KMS-11 (cell line): Measurements from ENCODE around the gene ICE1.
"Not testable (repeated sequence)": the region's sequence is repeated elsewhere in the genome, so short reads cannot be mapped to it uniquely, and the experiment has no call there.

Source experiments
- H2AFZ ChIP-seq: fragments of 200-600 bp; sonication (generic); 2 replicates; pipeline ENCODE4 v1.6.1; 2016; ENCODE audit warnings: antibody characterized with exemption, mixed run types, low read depth
- H3K27ac ChIP-seq: fragments of 200-600 bp; sonication (generic); 2 replicates; pipeline ENCODE4 v1.6.1; 2016; ENCODE audit warnings: mild to moderate bottlenecking, mixed run types
- H3K27me3 ChIP-seq: fragments of 200-600 bp; sonication (generic); 2 replicates; pipeline ENCODE4 v1.6.1; 2017; ENCODE audit warnings: mild to moderate bottlenecking, low read depth, mixed run types, moderate library complexity; ENCODE audit not compliant: insufficient read depth
- H3K36me3 ChIP-seq: fragments of 200-600 bp; sonication (generic); 2 replicates; pipeline ENCODE4 v1.6.1; 2017; ENCODE audit warnings: mild to moderate bottlenecking, mixed run types; ENCODE audit not compliant: insufficient read depth
- H3K4me1 ChIP-seq: fragments of 200-600 bp; sonication (generic); 2 replicates; pipeline ENCODE4 v1.6.1; 2016; ENCODE audit warnings: mild to moderate bottlenecking, low read depth, mixed run types; ENCODE audit not compliant: poor library complexity, severe bottlenecking
- H3K4me2 ChIP-seq: fragments of 200-600 bp; sonication (generic); 2 replicates; pipeline ENCODE4 v1.7.0; 2016; ENCODE audit warnings: mild to moderate bottlenecking, mixed run types
- H3K4me3 ChIP-seq: fragments of 200-600 bp; sonication (generic); IDR thresholded peaks from 2 replicates; pipeline ENCODE4 v1.6.1; 2017; ENCODE audit warnings: low read depth, low read length, mixed read lengths; ENCODE audit not compliant: insufficient read depth
- H3K79me2 ChIP-seq: fragments of 200-600 bp; sonication (generic); 2 replicates; pipeline ENCODE4 v1.6.1; 2016; ENCODE audit warnings: low read depth, mixed run types; ENCODE audit not compliant: insufficient read depth
- H3K9ac ChIP-seq: fragments of 200-600 bp; sonication (generic); 2 replicates; pipeline ENCODE4 v1.6.1; 2016; ENCODE audit warnings: mild to moderate bottlenecking, mixed run types
- H4K20me1 ChIP-seq: fragments of 200-600 bp; sonication (generic); 2 replicates; pipeline ENCODE4 v1.6.1; 2016; ENCODE audit warnings: mild to moderate bottlenecking, mixed run types; ENCODE audit not compliant: insufficient read depth
- TF ChIP-seq, protein P1 (sequence below): fragments of 200-600 bp; sonication (generic); conservative IDR thresholded peaks from 2 replicates; pipeline ENCODE4 v1.6.1; 2017; ENCODE audit warnings: low read depth, mild to moderate bottlenecking, antibody characterized with exemption, low read length, moderate library complexity, mixed read lengths

ICE1 gene

GRCh38 chr5:5474961-5475360, 52.5 kb downstream of the ICE1 start:
- Histone ChIP-seq H4K20me1 (no peaks in the 10 kb centered on the region), H3K27ac (no peak overlapping the region), H2AFZ (no peak overlapping the region), H3K4me1 (peaks cover 7% of the 10 kb centered on the region), H3K27me3 (no peaks in the 10 kb centered on the region), H3K4me2 (no peak overlapping the region), H3K79me2 (no peaks in the 10 kb centered on the region), H3K36me3 (no peaks in the 10 kb centered on the region), H3K4me3 (no peak overlapping the region), H3K9ac (no peak overlapping the region)
- TF ChIP-seq, protein P1, sequence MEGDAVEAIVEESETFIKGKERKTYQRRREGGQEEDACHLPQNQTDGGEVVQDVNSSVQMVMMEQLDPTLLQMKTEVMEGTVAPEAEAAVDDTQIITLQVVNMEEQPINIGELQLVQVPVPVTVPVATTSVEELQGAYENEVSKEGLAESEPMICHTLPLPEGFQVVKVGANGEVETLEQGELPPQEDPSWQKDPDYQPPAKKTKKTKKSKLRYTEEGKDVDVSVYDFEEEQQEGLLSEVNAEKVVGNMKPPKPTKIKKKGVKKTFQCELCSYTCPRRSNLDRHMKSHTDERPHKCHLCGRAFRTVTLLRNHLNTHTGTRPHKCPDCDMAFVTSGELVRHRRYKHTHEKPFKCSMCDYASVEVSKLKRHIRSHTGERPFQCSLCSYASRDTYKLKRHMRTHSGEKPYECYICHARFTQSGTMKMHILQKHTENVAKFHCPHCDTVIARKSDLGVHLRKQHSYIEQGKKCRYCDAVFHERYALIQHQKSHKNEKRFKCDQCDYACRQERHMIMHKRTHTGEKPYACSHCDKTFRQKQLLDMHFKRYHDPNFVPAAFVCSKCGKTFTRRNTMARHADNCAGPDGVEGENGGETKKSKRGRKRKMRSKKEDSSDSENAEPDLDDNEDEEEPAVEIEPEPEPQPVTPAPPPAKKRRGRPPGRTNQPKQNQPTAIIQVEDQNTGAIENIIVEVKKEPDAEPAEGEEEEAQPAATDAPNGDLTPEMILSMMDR, result no peak

DNA sequence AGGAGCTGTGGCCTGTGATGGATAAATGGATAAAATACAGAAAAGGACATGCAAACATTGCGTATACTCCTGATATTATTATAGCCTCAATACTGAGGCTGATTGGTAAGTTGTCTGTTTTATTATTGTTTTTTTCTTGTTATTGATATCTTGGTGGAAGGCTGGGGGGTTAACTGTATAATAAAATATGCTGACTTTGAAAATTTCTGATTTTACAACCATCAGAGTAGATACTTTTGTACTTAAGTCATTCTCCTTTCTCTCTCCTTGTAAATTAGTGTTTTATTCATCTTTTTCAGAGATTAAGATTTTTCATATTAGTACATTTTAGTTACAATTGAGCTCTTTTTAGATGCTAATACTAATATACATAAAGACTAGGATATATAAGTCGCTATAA, 53.5 kb downstream of the ICE1 start:
- no peak overlapping the region for H3K27ac ChIP-seq
- TF ChIP-seq, protein P1, result no peak
- H4K20me1 ChIP-seq, result no peaks in the 10 kb centered on the region
- H3K4me1 ChIP-seq, result no peaks in the 10 kb centered on the region
- no peaks in the 10 kb centered on the region for H3K36me3 ChIP-seq
- no peak overlapping the region for H3K4me2 ChIP-seq
- no peaks in the 10 kb centered on the region for H3K27me3 ChIP-seq
- no peak overlapping the region for H2AFZ ChIP-seq
- H3K79me2 ChIP-seq, result no peaks in the 10 kb centered on the region
- no peak overlapping the region for H3K4me3 ChIP-seq
- no peak overlapping the region for H3K9ac ChIP-seq

GRCh38 chr5:5479578-5479977, 57.1 kb downstream of the ICE1 start:
- H3K27me3 ChIP-seq, H3K36me3 ChIP-seq, H3K27ac ChIP-seq, H3K4me2 ChIP-seq, H3K4me1 ChIP-seq, H3K79me2 ChIP-seq, H3K4me3 ChIP-seq, H3K9ac ChIP-seq, H4K20me1 ChIP-seq, H2AFZ ChIP-seq: not testable (repeated sequence)

GRCh38 chr5:5480481-5481111, 58.1 kb downstream of the ICE1 start:
- Histone ChIP-seq H4K20me1 (no peaks in the 10 kb centered on the region), H3K4me3 (no peak overlapping the region), H3K27ac (no peak overlapping the region), H3K36me3 (no peaks in the 10 kb centered on the region), H2AFZ (no peak overlapping the region), H3K79me2 (no peaks in the 10 kb centered on the region), H3K27me3 (no peaks in the 10 kb centered on the region), H3K9ac (no peak overlapping the region), H3K4me1 (no peaks in the 10 kb centered on the region), H3K4me2 (no peak overlapping the region)
- TF ChIP-seq, protein P1, result no peak

DNA sequence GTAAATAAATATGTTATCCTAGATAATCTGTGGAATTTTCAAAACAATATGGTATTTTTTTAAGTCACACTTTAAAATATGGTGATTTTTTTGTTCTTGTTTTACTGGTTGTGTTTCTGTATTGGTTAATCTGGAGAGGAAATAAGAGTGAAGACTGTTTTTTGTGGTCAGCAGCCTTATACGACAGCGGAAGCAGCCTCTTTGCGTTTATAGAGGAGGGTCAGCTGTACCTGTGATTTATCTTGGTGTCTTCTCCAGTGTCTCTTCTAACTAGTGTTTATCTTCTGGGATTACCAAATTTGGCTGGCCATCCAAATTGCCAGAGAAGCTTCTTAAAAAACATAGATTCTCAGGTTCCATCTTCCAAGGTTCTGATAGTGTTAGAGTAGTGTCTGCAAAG, 58.7 kb downstream of the ICE1 start:
- H3K27me3 ChIP-seq, result no peaks in the 10 kb centered on the region
- H3K4me3 ChIP-seq, result no peak overlapping the region
- no peak overlapping the region for H3K9ac ChIP-seq
- H3K4me1 ChIP-seq, result no peaks in the 10 kb centered on the region
- TF ChIP-seq, protein P1, result no peak
- no peaks in the 10 kb centered on the region for H4K20me1 ChIP-seq
- H3K79me2 ChIP-seq, result no peaks in the 10 kb centered on the region
- no peak overlapping the region for H3K4me2 ChIP-seq
- H2AFZ ChIP-seq, result no peak overlapping the region
- no peak overlapping the region for H3K27ac ChIP-seq
- no peaks in the 10 kb centered on the region for H3K36me3 ChIP-seq
